Esophagus squamous epithelium (tissue), 4 donors: Measurements from ENCODE around the gene KRTAP9-6.

Source experiments
- POLR2A ChIP-seq, 4 donors: fragments of 450-650 bp; IDR thresholded peaks; one replicate each; pipeline ENCODE4 v1.6.1; 2017; ENCODE audit warnings: antibody characterized with exemption in 4 of 4, mild to moderate bottlenecking in 4 of 4, moderate library complexity in 3 of 4
- TF ChIP-seq, protein P1 (sequence below), 6 experiments: fragments of 450-650 bp in 4 of 6; fragments of 200-600 bp in 2 of 6; sonication (generic) in 2 of 6; IDR thresholded peaks; one replicate each; pipeline ENCODE4 v1.5.1; 2016 to 2019; ENCODE audit warnings: antibody characterized with exemption in 6 of 6, mild to moderate bottlenecking in 4 of 6, moderate library complexity in 4 of 6

DNA sequence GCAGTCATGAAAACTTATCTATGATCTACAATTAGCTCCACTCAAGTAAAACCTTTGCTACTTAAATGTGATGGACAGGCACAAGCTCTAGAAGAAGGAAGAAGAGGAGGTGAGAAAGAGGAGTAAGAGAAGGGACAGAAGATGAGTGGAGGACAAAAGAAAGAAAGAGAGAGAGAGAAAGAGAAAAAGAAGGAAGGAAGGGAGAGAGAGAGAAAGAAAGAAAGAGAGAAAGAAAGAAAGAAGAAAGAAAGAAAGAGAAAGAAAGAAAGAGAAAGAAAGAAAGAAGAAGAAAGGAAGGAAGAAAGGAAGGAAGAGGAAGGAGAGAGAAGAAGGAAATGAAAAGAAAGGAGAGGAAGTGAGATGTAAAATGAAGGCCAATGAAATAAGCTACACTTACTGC, 35.1 kb upstream of the KRTAP9-6 start:
- TF ChIP-seq, protein P1, sequence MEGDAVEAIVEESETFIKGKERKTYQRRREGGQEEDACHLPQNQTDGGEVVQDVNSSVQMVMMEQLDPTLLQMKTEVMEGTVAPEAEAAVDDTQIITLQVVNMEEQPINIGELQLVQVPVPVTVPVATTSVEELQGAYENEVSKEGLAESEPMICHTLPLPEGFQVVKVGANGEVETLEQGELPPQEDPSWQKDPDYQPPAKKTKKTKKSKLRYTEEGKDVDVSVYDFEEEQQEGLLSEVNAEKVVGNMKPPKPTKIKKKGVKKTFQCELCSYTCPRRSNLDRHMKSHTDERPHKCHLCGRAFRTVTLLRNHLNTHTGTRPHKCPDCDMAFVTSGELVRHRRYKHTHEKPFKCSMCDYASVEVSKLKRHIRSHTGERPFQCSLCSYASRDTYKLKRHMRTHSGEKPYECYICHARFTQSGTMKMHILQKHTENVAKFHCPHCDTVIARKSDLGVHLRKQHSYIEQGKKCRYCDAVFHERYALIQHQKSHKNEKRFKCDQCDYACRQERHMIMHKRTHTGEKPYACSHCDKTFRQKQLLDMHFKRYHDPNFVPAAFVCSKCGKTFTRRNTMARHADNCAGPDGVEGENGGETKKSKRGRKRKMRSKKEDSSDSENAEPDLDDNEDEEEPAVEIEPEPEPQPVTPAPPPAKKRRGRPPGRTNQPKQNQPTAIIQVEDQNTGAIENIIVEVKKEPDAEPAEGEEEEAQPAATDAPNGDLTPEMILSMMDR (IDR thresholded peaks at IDR 0.05): no peak
- no peak for TF ChIP-seq POLR2A (IDR thresholded peaks at IDR 0.05)
